ENCODE data around the gene CROCC2.

Gene CROCC2

GRCh38 chr2:240906911-240907590 is 915 bp downstream of the CROCC2 start:
- Histone ChIP-seq H3K4me3 (ENCODE audit: low read depth, low read length) (no peak overlapping the region), H3K4me1 (peaks cover 20% of the 10 kb centered on the region), H2AFZ (no peak overlapping the region), H3K79me2 (no peaks in the 10 kb centered on the region), H3K9me3 (ENCODE audit: control insufficient read depth, low read length) (no peaks in the 10 kb centered on the region), H3K27ac (no peak overlapping the region), H3K27me3 (ENCODE audit: control insufficient read depth, insufficient read depth, low read length) (no peaks in the 10 kb centered on the region), H3K4me2 (ENCODE audit: low read length) (no peak overlapping the region), H3K9ac (no peak overlapping the region), H3K36me3 (ENCODE audit: control insufficient read depth, insufficient read depth, low read length) (no peaks in the 10 kb centered on the region)
- TF ChIP-seq CTCF (IDR thresholded peaks at IDR 0.05): no peak

- H3K4me2 ChIP-seq (ENCODE audit: low read length): peak overlapping the region; percentile 55
- no peaks in the 10 kb centered on the region for H3K36me3 ChIP-seq (ENCODE audit: control insufficient read depth, insufficient read depth, low read length)
- no peaks in the 10 kb centered on the region for H3K27me3 ChIP-seq (ENCODE audit: control insufficient read depth, insufficient read depth, low read length)
- TF ChIP-seq CTCF (IDR thresholded peaks at IDR 0.05): no peak
- no peaks in the 10 kb centered on the region for H3K9me3 ChIP-seq (ENCODE audit: control insufficient read depth, low read length)
- H3K79me2 ChIP-seq: no peaks in the 10 kb centered on the region
- no peak overlapping the region for H2AFZ ChIP-seq
- peaks cover 18% of the 10 kb centered on the region for H3K4me1 ChIP-seq
- no peak overlapping the region for H3K27ac ChIP-seq
- no peak overlapping the region for H3K4me3 ChIP-seq (ENCODE audit: low read depth, low read length)
- no peak overlapping the region for H3K9ac ChIP-seq
These were observed 3.3 kb downstream of the CROCC2 start for GRCh38 chr2:240909216-240909974.

GRCh38 chr2:240911641-240912265 is 5.6 kb downstream of the CROCC2 start:
- Histone ChIP-seq H3K4me3 (ENCODE audit: low read depth, low read length) (no peak overlapping the region), H3K36me3 (ENCODE audit: control insufficient read depth, insufficient read depth, low read length) (no peaks in the 10 kb centered on the region), H3K79me2 (no peaks in the 10 kb centered on the region), H3K27me3 (ENCODE audit: control insufficient read depth, insufficient read depth, low read length) (peaks cover 4% of the 10 kb centered on the region), H3K9ac (no peak overlapping the region), H3K4me2 (ENCODE audit: low read length) (no peak overlapping the region), H3K4me1 (peaks cover 13% of the 10 kb centered on the region), H2AFZ (no peak overlapping the region), H3K9me3 (ENCODE audit: control insufficient read depth, low read length) (no peaks in the 10 kb centered on the region), H3K27ac (no peak overlapping the region)
- TF ChIP-seq CTCF (IDR thresholded peaks at IDR 0.05): no peak

GRCh38 chr2:240912878-240913809 is 7.0 kb downstream of the CROCC2 start:
- H3K27ac ChIP-seq: no peak overlapping the region
- no peak overlapping the region for H3K4me3 ChIP-seq (ENCODE audit: low read depth, low read length)
- no peak overlapping the region for H3K9ac ChIP-seq
- no peaks in the 10 kb centered on the region for H3K79me2 ChIP-seq
- H3K4me1 ChIP-seq: peaks cover 9% of the 10 kb centered on the region
- TF ChIP-seq CTCF (IDR thresholded peaks at IDR 0.05): no peak
- no peak overlapping the region for H3K4me2 ChIP-seq (ENCODE audit: low read length)
- H2AFZ ChIP-seq: no peak overlapping the region
- H3K27me3 ChIP-seq (ENCODE audit: control insufficient read depth, insufficient read depth, low read length): peaks cover 4% of the 10 kb centered on the region
- H3K9me3 ChIP-seq (ENCODE audit: control insufficient read depth, low read length): no peaks in the 10 kb centered on the region
- H3K36me3 ChIP-seq (ENCODE audit: control insufficient read depth, insufficient read depth, low read length): no peaks in the 10 kb centered on the region

Measured in parathyroid adenoma (tissue), 2 donors.